HepG2 (cell line): ENCODE data around the gene GPR17. TPM values are rescaled to one million over a fixed set of nuclear protein-coding genes. Genes with fewer than 3 reads are reported as not detected.

Source experiments
- KLF11 ChIP-seq: IDR thresholded peaks from 2 replicates; pipeline ENCODE4 v1.6.1; 2016; ENCODE audit warnings: missing compliant biosample characterization
- SOX6 ChIP-seq, 2 experiments: fragments of 450-650 bp in 1 of 2; sonication (generic) in 1 of 2; formaldehyde crosslinking in 1 of 2; IDR thresholded peaks; 2 replicates each; pipeline versions ENCODE4 v1.4.0 to v1.6.1; 2017 to 2020; ENCODE audit warnings: antibody characterized with exemption in 1 of 2, mild to moderate bottlenecking in 1 of 2, missing genetic modification reagents in 1 of 2
- SP4 ChIP-seq: sonication (generic); formaldehyde crosslinking; IDR thresholded peaks from 2 replicates; pipeline ENCODE4 v1.8.1; 2023; ENCODE audit warnings: mild to moderate bottlenecking, missing genetic modification reagents
- ZFX ChIP-seq: sonication (generic); formaldehyde crosslinking; IDR thresholded peaks from 2 replicates; pipeline ENCODE4 v1.4.0; 2020; ENCODE audit warnings: mild to moderate bottlenecking, low read depth, missing genetic modification reagents, moderate library complexity
- ZFY ChIP-seq: sonication (generic); formaldehyde crosslinking; IDR thresholded peaks from 2 replicates; pipeline ENCODE4 v1.4.0; 2020; ENCODE audit warnings: missing genetic modification reagents
- ZNF274 ChIP-seq: sonication (generic); formaldehyde crosslinking; IDR thresholded peaks from 2 replicates; pipeline ENCODE4 v1.5.1; 2020; ENCODE audit warnings: mild to moderate bottlenecking, missing genetic modification reagents
- ZNF446 ChIP-seq: sonication (generic); formaldehyde crosslinking; IDR thresholded peaks from 2 replicates; pipeline ENCODE4 v1.5.0; 2020; ENCODE audit warnings: mild to moderate bottlenecking, missing genetic modification reagents
- ZNF558 ChIP-seq: sonication (generic); formaldehyde crosslinking; IDR thresholded peaks from 2 replicates; pipeline ENCODE4 v1.9.0; 2022; ENCODE audit warnings: mild to moderate bottlenecking, missing genetic modification reagents, borderline replicate concordance
- ZNF883 ChIP-seq: sonication (generic); formaldehyde crosslinking; IDR thresholded peaks from 2 replicates; pipeline ENCODE4 v1.5.1; 2020; ENCODE audit warnings: mild to moderate bottlenecking, missing genetic modification reagents; ENCODE audit errors: not compliant biosample characterization
- polyA plus RNA-seq, 8 experiments: library from polyadenylated mRNA; depleted of rRNA in 3 of 8; stranded (reverse) in 7 of 8; unstranded in 1 of 8; fragments of >200 nt; fragmentation: Illumina TruSeq in 4 of 8; extraction: Trizol in 4 of 8; gene quantifications; 2 replicates each; pipeline versions ENCODE4 v1.2.1 to v1.2.3, GENCODE V29; 2011 to 2016; ENCODE audit warnings: low read depth in 4 of 8, missing spikeins in 1 of 8, mixed read lengths in 1 of 8; ENCODE audit not compliant: insufficient read depth in 1 of 8
- total RNA-seq, 5 experiments: library from RNA; depleted of rRNA; stranded (reverse); fragments of >200 nt; fragmentation: Illumina TruSeq; extraction: Trizol; gene quantifications; 2 replicates each; pipeline ENCODE4 v1.2.3, GENCODE V29; 2016; ENCODE audit warnings: low read depth in 1 of 5
- TF ChIP-seq, protein P1 (sequence below): sonication (generic); formaldehyde crosslinking; IDR thresholded peaks from 2 replicates; pipeline ENCODE4 v1.4.0; 2020; ENCODE audit warnings: missing genetic modification reagents
- TF ChIP-seq, protein P2 (sequence below): sonication (generic); formaldehyde crosslinking; IDR thresholded peaks from 2 replicates; pipeline ENCODE4 v1.8.0; 2023; ENCODE audit warnings: mild to moderate bottlenecking, missing genetic modification reagents
- TF ChIP-seq, protein P3 (sequence below): sonication (generic); formaldehyde crosslinking; IDR thresholded peaks from 2 replicates; pipeline ENCODE4 v1.5.0; 2020; ENCODE audit warnings: mild to moderate bottlenecking, missing genetic modification reagents
- TF ChIP-seq, protein P4 (sequence below): sonication (generic); formaldehyde crosslinking; IDR thresholded peaks from 2 replicates; pipeline ENCODE4 v1.4.0; 2020; ENCODE audit warnings: low read depth, mild to moderate bottlenecking, missing genetic modification reagents
- TF ChIP-seq, protein P5 (sequence below): IDR thresholded peaks from 2 replicates; pipeline ENCODE4 v1.6.1; 2012; ENCODE audit warnings: low read length, improper control_type of control experiment
- TF ChIP-seq, protein P6 (sequence below): IDR thresholded peaks from 2 replicates; pipeline ENCODE4 v1.6.1; 2018; ENCODE audit warnings: missing genetic modification reagents

Gene GPR17
- total and polyA plus RNA-seq, 2 of the 13 experiments (the other 11 are each of a cell fraction or from before 2014, with no cell fraction given), result not detected

DNA sequence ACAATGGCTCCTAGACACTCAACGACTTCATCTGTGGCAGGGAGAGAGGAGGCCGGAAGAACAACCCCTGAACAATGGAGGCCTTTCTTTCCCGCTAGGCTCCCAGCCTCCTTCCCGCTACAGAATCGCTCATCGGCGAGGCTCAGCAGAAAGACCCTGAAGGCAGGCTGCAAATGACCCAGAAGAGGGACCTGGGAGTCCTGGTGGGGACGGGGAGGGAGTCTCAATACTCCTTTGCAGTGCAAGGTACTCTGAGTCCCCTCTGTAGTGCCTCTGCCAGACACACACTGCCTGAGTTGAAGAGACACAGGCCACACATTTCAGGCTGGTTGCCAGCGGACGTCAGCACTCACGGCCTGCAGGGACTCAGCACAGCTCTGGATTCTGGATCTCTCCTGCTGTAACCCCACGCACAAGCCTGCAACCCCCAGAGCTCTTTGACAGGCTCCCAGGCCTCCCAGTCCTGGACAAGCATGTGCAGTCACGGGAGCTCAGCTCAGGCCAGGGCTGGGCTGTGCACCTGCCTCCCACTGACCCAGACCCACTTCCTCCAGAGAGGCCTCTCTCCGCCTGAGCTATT, 6.1 kb downstream of the GPR17 start (continued):
- TF ChIP-seq, protein P1, sequence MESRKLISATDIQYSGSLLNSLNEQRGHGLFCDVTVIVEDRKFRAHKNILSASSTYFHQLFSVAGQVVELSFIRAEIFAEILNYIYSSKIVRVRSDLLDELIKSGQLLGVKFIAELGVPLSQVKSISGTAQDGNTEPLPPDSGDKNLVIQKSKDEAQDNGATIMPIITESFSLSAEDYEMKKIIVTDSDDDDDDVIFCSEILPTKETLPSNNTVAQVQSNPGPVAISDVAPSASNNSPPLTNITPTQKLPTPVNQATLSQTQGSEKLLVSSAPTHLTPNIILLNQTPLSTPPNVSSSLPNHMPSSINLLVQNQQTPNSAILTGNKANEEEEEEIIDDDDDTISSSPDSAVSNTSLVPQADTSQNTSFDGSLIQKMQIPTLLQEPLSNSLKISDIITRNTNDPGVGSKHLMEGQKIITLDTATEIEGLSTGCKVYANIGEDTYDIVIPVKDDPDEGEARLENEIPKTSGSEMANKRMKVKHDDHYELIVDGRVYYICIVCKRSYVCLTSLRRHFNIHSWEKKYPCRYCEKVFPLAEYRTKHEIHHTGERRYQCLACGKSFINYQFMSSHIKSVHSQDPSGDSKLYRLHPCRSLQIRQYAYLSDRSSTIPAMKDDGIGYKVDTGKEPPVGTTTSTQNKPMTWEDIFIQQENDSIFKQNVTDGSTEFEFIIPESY (CRISPR knock-in tag), result peak; percentile 94
- TF ChIP-seq, protein P2, sequence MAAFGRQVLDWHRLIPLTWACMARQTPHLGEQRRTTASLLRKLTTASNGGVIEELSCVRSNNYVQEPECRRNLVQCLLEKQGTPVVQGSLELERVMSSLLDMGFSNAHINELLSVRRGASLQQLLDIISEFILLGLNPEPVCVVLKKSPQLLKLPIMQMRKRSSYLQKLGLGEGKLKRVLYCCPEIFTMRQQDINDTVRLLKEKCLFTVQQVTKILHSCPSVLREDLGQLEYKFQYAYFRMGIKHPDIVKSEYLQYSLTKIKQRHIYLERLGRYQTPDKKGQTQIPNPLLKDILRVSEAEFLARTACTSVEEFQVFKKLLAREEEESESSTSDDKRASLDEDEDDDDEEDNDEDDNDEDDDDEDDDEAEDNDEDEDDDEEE (CRISPR knock-in tag), result peak; percentile 65; the same call in 1 of the 2 replicates
- TF ChIP-seq ZFX (peak; percentile 75), ZNF446 (CRISPR knock-in tag) (0 out of 2 replicates have a peak, but pooled peaks have one; percentile 72), SP4 (CRISPR knock-in tag) (no peak), ZNF883 (CRISPR knock-in tag) (peak; percentile 12), ZNF274 (CRISPR knock-in tag) (0 out of 2 replicates have a peak, but pooled peaks have one; percentile 22), ZNF558 (CRISPR knock-in tag) (0 out of 2 replicates have a peak, but pooled peaks have one; percentile 51), KLF11 (no peak), ZFY (0 out of 2 replicates have a peak, but pooled peaks have one; percentile 18), SOX6 (IDR thresholded peaks at IDR 0.05) (no peak), SOX6 (CRISPR knock-in tag; IDR thresholded peaks at IDR 0.05) (peak; percentile 52)
- TF ChIP-seq, protein P3, sequence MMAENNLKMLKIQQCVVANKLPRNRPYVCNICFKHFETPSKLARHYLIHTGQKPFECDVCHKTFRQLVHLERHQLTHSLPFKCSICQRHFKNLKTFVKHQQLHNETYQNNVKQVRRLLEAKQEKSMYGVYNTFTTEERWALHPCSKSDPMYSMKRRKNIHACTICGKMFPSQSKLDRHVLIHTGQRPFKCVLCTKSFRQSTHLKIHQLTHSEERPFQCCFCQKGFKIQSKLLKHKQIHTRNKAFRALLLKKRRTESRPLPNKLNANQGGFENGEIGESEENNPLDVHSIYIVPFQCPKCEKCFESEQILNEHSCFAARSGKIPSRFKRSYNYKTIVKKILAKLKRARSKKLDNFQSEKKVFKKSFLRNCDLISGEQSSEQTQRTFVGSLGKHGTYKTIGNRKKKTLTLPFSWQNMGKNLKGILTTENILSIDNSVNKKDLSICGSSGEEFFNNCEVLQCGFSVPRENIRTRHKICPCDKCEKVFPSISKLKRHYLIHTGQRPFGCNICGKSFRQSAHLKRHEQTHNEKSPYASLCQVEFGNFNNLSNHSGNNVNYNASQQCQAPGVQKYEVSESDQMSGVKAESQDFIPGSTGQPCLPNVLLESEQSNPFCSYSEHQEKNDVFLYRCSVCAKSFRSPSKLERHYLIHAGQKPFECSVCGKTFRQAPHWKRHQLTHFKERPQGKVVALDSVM (CRISPR knock-in tag), result peak; percentile 87
- TF ChIP-seq, protein P4, sequence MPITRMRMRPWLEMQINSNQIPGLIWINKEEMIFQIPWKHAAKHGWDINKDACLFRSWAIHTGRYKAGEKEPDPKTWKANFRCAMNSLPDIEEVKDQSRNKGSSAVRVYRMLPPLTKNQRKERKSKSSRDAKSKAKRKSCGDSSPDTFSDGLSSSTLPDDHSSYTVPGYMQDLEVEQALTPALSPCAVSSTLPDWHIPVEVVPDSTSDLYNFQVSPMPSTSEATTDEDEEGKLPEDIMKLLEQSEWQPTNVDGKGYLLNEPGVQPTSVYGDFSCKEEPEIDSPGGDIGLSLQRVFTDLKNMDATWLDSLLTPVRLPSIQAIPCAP, result no peak
- TF ChIP-seq, protein P5, sequence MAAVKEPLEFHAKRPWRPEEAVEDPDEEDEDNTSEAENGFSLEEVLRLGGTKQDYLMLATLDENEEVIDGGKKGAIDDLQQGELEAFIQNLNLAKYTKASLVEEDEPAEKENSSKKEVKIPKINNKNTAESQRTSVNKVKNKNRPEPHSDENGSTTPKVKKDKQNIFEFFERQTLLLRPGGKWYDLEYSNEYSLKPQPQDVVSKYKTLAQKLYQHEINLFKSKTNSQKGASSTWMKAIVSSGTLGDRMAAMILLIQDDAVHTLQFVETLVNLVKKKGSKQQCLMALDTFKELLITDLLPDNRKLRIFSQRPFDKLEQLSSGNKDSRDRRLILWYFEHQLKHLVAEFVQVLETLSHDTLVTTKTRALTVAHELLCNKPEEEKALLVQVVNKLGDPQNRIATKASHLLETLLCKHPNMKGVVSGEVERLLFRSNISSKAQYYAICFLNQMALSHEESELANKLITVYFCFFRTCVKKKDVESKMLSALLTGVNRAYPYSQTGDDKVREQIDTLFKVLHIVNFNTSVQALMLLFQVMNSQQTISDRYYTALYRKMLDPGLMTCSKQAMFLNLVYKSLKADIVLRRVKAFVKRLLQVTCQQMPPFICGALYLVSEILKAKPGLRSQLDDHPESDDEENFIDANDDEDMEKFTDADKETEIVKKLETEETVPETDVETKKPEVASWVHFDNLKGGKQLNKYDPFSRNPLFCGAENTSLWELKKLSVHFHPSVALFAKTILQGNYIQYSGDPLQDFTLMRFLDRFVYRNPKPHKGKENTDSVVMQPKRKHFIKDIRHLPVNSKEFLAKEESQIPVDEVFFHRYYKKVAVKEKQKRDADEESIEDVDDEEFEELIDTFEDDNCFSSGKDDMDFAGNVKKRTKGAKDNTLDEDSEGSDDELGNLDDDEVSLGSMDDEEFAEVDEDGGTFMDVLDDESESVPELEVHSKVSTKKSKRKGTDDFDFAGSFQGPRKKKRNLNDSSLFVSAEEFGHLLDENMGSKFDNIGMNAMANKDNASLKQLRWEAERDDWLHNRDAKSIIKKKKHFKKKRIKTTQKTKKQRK, result no peak
- TF ChIP-seq, protein P6, sequence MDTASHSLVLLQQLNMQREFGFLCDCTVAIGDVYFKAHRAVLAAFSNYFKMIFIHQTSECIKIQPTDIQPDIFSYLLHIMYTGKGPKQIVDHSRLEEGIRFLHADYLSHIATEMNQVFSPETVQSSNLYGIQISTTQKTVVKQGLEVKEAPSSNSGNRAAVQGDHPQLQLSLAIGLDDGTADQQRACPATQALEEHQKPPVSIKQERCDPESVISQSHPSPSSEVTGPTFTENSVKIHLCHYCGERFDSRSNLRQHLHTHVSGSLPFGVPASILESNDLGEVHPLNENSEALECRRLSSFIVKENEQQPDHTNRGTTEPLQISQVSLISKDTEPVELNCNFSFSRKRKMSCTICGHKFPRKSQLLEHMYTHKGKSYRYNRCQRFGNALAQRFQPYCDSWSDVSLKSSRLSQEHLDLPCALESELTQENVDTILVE (CRISPR knock-in tag), result no peak
